ENCODE data around the gene NEUROG1.
"Not testable (repeated sequence)": the region's sequence is repeated elsewhere in the genome, so short reads cannot be mapped to it uniquely, and the experiment has no call there.

The NEUROG1 gene

GRCh38 chr5:135533334-135533733 is 2.4 kb downstream of the NEUROG1 start:
- no peak overlapping the region for H3K4me3 Mint-ChIP-seq
- peaks cover 45% of the 10 kb centered on the region for H3K27me3 Mint-ChIP-seq
- H3K36me3 Mint-ChIP-seq: no peaks in the 10 kb centered on the region
- H3K4me1 Mint-ChIP-seq: peaks cover 7% of the 10 kb centered on the region
- peaks cover 4% of the 10 kb centered on the region for H3K9me3 Mint-ChIP-seq
- no peak overlapping the region for H3K27ac Mint-ChIP-seq

GRCh38 chr5:135529576-135529975 is 6.2 kb downstream of the NEUROG1 start:
- H3K36me3 Mint-ChIP-seq, H3K9me3 Mint-ChIP-seq, H3K4me3 Mint-ChIP-seq, H3K4me1 Mint-ChIP-seq, H3K27ac Mint-ChIP-seq: not testable (repeated sequence)
- peaks cover 39% of the 10 kb centered on the region for H3K27me3 Mint-ChIP-seq

GRCh38 chr5:135526924-135527323 is 8.8 kb downstream of the NEUROG1 start:
- H3K4me1 Mint-ChIP-seq: no peaks in the 10 kb centered on the region
- no peak overlapping the region for H3K27ac Mint-ChIP-seq
- H3K27me3 Mint-ChIP-seq: peaks cover 43% of the 10 kb centered on the region
- peaks cover 10% of the 10 kb centered on the region for H3K9me3 Mint-ChIP-seq
- H3K4me3 Mint-ChIP-seq: no peak overlapping the region
- no peaks in the 10 kb centered on the region for H3K36me3 Mint-ChIP-seq

GRCh38 chr5:135521964-135522363 is 13.8 kb downstream of the NEUROG1 start:
- no peaks in the 10 kb centered on the region for H3K4me1 Mint-ChIP-seq
- H3K4me3 Mint-ChIP-seq: no peak overlapping the region
- no peaks in the 10 kb centered on the region for H3K36me3 Mint-ChIP-seq
- H3K9me3 Mint-ChIP-seq: peaks cover 10% of the 10 kb centered on the region
- H3K27ac Mint-ChIP-seq: no peak overlapping the region
- H3K27me3 Mint-ChIP-seq: peaks cover 47% of the 10 kb centered on the region

- Mint-ChIP-seq H3K4me3 (no peak overlapping the region), H3K4me1 (no peaks in the 10 kb centered on the region), H3K36me3 (no peaks in the 10 kb centered on the region), H3K9me3 (peaks cover 9% of the 10 kb centered on the region), H3K27me3 (peaks cover 30% of the 10 kb centered on the region), H3K27ac (no peak overlapping the region)
Observed at GRCh38 chr5:135517631-135518030, 18.1 kb downstream of the NEUROG1 start.

- H3K4me3 Mint-ChIP-seq: no peak overlapping the region
- peaks cover 9% of the 10 kb centered on the region for H3K9me3 Mint-ChIP-seq
- peaks cover 21% of the 10 kb centered on the region for H3K27me3 Mint-ChIP-seq
- no peaks in the 10 kb centered on the region for H3K4me1 Mint-ChIP-seq
- no peaks in the 10 kb centered on the region for H3K36me3 Mint-ChIP-seq
- no peak overlapping the region for H3K27ac Mint-ChIP-seq
Observed at GRCh38 chr5:135514116-135514515, 21.6 kb downstream of the NEUROG1 start.

GRCh38 chr5:135511761-135512575 is 23.8 kb downstream of the NEUROG1 start:
- Mint-ChIP-seq H3K27ac (no peak overlapping the region), H3K36me3 (no peaks in the 10 kb centered on the region), H3K4me1 (no peaks in the 10 kb centered on the region), H3K27me3 (peaks cover 17% of the 10 kb centered on the region), H3K4me3 (no peak overlapping the region), H3K9me3 (peaks cover 5% of the 10 kb centered on the region)

GRCh38 chr5:135509995-135510394 is 25.8 kb downstream of the NEUROG1 start:
- no peak overlapping the region for H3K4me3 Mint-ChIP-seq

GRCh38 chr5:135508496-135509005 is 27.2 kb downstream of the NEUROG1 start:
- Mint-ChIP-seq H3K36me3 (no peaks in the 10 kb centered on the region), H3K27ac (no peak overlapping the region), H3K4me1 (no peaks in the 10 kb centered on the region), H3K9me3 (no peaks in the 10 kb centered on the region), H3K4me3 (no peak overlapping the region), H3K27me3 (peaks cover 16% of the 10 kb centered on the region)

More at GRCh38 chr5:135509995-135510394, 25.8 kb downstream of the NEUROG1 start:
- H3K4me1 Mint-ChIP-seq: no peaks in the 10 kb centered on the region
- no peaks in the 10 kb centered on the region for H3K36me3 Mint-ChIP-seq
- H3K27ac Mint-ChIP-seq: no peak overlapping the region
- H3K27me3 Mint-ChIP-seq: peaks cover 16% of the 10 kb centered on the region
- peaks cover under 1% of the 10 kb centered on the region for H3K9me3 Mint-ChIP-seq

- H3K4me1 Mint-ChIP-seq: no peaks in the 10 kb centered on the region
- H3K27me3 Mint-ChIP-seq: peaks cover 21% of the 10 kb centered on the region
- no peak overlapping the region for H3K27ac Mint-ChIP-seq
- H3K4me3 Mint-ChIP-seq: no peak overlapping the region
- no peaks in the 10 kb centered on the region for H3K9me3 Mint-ChIP-seq
- H3K36me3 Mint-ChIP-seq: no peaks in the 10 kb centered on the region
Observed at GRCh38 chr5:135505973-135506372, 29.8 kb downstream of the NEUROG1 start.

GRCh38 chr5:135504376-135504775 is 31.4 kb downstream of the NEUROG1 start:
- H3K4me1 Mint-ChIP-seq: no peaks in the 10 kb centered on the region
- H3K27me3 Mint-ChIP-seq: peaks cover 14% of the 10 kb centered on the region
- H3K4me3 Mint-ChIP-seq: no peak overlapping the region
- no peak overlapping the region for H3K27ac Mint-ChIP-seq
- H3K36me3 Mint-ChIP-seq: no peaks in the 10 kb centered on the region
- no peaks in the 10 kb centered on the region for H3K9me3 Mint-ChIP-seq

GRCh38 chr5:135503871-135504270 is 31.9 kb downstream of the NEUROG1 start:
- Mint-ChIP-seq H3K4me3 (no peak overlapping the region), H3K27ac (no peak overlapping the region), H3K4me1 (no peaks in the 10 kb centered on the region), H3K27me3 (peaks cover 13% of the 10 kb centered on the region), H3K9me3 (no peaks in the 10 kb centered on the region), H3K36me3 (no peaks in the 10 kb centered on the region)

GRCh38 chr5:135502836-135503520 is 32.8 kb downstream of the NEUROG1 start:
- Mint-ChIP-seq H3K4me3 (no peak overlapping the region), H3K4me1 (no peaks in the 10 kb centered on the region), H3K9me3 (no peaks in the 10 kb centered on the region), H3K27ac (no peak overlapping the region), H3K36me3 (no peaks in the 10 kb centered on the region), H3K27me3 (peaks cover 16% of the 10 kb centered on the region)

- Mint-ChIP-seq H3K4me1 (no peaks in the 10 kb centered on the region), H3K9me3 (no peaks in the 10 kb centered on the region), H3K27me3 (peaks cover 12% of the 10 kb centered on the region), H3K4me3 (no peak overlapping the region), H3K27ac (no peak overlapping the region), H3K36me3 (no peaks in the 10 kb centered on the region)
Observed at GRCh38 chr5:135501965-135502364, 33.8 kb downstream of the NEUROG1 start.

GRCh38 chr5:135498637-135498995 is 37.1 kb downstream of the NEUROG1 start:
- Mint-ChIP-seq H3K27ac (no peak overlapping the region), H3K4me1 (no peaks in the 10 kb centered on the region), H3K36me3 (no peaks in the 10 kb centered on the region), H3K27me3 (peaks cover 20% of the 10 kb centered on the region), H3K9me3 (no peaks in the 10 kb centered on the region), H3K4me3 (no peak overlapping the region)

- no peaks in the 10 kb centered on the region for H3K36me3 Mint-ChIP-seq
- no peaks in the 10 kb centered on the region for H3K4me1 Mint-ChIP-seq
- no peak overlapping the region for H3K27ac Mint-ChIP-seq
- peaks cover 15% of the 10 kb centered on the region for H3K27me3 Mint-ChIP-seq
- H3K9me3 Mint-ChIP-seq: no peaks in the 10 kb centered on the region
- H3K4me3 Mint-ChIP-seq: no peak overlapping the region
Observed at GRCh38 chr5:135497971-135498636, 37.7 kb downstream of the NEUROG1 start.
